Iris pigment epithelial cell (primary cell): Measurements from ENCODE around the gene TMEM144.

Source experiments
- DNase-seq: peaks from one replicate; pipeline ENCODE4 v3.0.0-alpha.2; 2011; ENCODE audit warnings: low read depth

Gene TMEM144

DNA sequence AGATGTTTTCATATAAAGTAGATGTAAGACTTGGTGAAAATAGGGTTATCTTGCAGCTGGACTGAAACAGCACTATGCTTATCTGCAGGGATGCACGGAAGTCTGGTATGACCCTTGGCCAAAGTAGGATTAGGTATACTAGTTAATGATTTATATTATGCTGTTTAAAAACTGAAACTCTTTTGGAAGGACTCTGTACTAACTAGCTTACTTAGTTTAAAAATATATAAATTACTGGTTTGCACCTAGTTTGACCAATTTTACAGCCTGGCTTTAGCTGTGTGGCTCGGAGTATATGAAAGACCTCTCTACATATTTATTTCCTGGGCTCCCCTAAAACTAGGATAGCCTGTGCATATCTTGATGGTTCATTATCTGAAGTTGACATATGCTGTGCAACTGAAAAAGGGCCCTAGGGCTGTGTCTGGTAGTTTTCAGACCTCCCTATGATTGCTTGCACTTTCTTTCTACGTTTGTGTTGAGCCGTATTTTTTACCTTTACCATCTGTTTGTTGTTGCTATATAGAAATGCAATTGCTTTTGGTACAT lies 89.2 kb downstream of the TMEM144 start:
- no peak for DNase-seq

- no peak for DNase-seq
Observed at GRCh38 chr4:158300012-158300411, 89.7 kb downstream of the TMEM144 start.

DNA sequence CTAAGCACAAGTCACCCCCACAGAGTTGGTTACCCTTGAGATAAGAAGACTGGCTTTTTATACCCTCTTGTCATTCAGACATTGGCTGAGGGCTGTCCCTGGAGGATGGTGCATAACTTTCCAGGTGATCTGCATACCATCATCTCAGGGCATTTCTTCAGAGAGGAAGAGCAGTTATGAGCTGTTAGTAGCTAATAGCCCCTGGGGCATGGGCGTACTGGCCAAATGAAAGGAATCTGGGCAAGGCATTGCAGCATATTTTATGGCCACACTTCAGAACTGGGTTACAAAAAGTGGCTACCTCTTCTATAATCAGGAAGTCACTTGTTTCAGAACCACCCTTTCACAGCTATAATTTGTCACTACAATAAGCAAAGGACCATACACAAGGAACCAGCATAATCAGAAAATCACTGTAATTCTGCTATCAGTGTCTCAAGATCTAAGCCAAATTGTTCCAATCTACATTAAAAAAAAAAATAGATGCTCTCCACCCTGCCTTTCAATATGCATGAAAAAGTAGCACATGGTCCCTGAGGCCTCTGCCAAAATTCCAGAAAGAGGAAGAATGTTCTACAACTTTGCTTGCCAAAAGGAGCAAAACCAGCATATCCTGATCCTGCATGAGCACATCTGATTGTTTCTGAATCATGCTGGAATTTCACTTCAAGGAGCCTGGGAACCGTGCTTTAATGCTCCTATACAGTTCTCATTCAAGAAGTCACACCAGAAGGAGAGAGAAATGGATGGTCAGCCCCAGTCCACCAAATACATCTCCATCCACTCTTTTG lies 92.0 kb downstream of the TMEM144 start:
- DNase-seq: peak; percentile 65

- no peak for DNase-seq
Observed at GRCh38 chr4:158304694-158305093, 94.4 kb downstream of the TMEM144 start.
